HG03064 (cell line): Measurements from ENCODE around the gene CPZ.

Experiments used
- ATAC-seq: cut with Tn5 transposase; IDR thresholded peaks from one replicate; pipeline ENCODE4 v1.9.1; 2021; ENCODE audit warnings: low read depth; ENCODE audit not compliant: unreplicated experiment

Gene CPZ

GRCh38 chr4:8579526-8580320, 12.8 kb upstream of the CPZ start:
- ATAC-seq, result no peak

GRCh38 chr4:8580321-8581093, 12.1 kb upstream of the CPZ start, which contains the start of gene GPR78:
GPR78 (plus strand) TSS chr4:8580392; CDS start chr4:8580983, 591 bp downstream.
- ATAC-seq, result no peak

- ATAC-seq, result no peak
Measured at GRCh38 chr4:8581094-8581861, 11.3 kb upstream of the CPZ start.

GRCh38 chr4:8582016-8582415, 10.5 kb upstream of the CPZ start:
- ATAC-seq, result no peak

- ATAC-seq, result no peak
Measured at GRCh38 chr4:8582436-8582835, 10.1 kb upstream of the CPZ start.

GRCh38 chr4:8582941-8583654, 9.5 kb upstream of the CPZ start:
- ATAC-seq, result no peak

- no peak for ATAC-seq
Measured at GRCh38 chr4:8583655-8584025, 8.9 kb upstream of the CPZ start.

GRCh38 chr4:8585186-8585585, 7.4 kb upstream of the CPZ start:
- ATAC-seq, result no peak

- ATAC-seq, result no peak
Measured at GRCh38 chr4:8585721-8586212, 6.8 kb upstream of the CPZ start.

- no peak for ATAC-seq
Measured at GRCh38 chr4:8586246-8586645, 6.3 kb upstream of the CPZ start.

GRCh38 chr4:8586671-8587468, 5.7 kb upstream of the CPZ start:
- ATAC-seq, result no peak

GRCh38 chr4:8587469-8588195, 4.9 kb upstream of the CPZ start:
- ATAC-seq, result no peak

GRCh38 chr4:8588196-8588470, 4.4 kb upstream of the CPZ start:
- ATAC-seq, result no peak

GRCh38 chr4:8589336-8589735, 3.2 kb upstream of the CPZ start:
- no peak for ATAC-seq

- ATAC-seq, result no peak
Measured at GRCh38 chr4:8589823-8590545, 2.6 kb upstream of the CPZ start.

- no peak for ATAC-seq
Measured at GRCh38 chr4:8590546-8590880, 2.1 kb upstream of the CPZ start.

GRCh38 chr4:8591114-8591513, 1.5 kb upstream of the CPZ start:
- no peak for ATAC-seq

GRCh38 chr4:8591626-8592365, 769 bp upstream of the CPZ start:
- no peak for ATAC-seq
